Neuron (in vitro differentiated cells): Measurements from ENCODE around the gene IL17F.

ENCODE experiments used
- H2AFZ ChIP-seq: one replicate; pipeline ENCODE4 v1.6.1; 2013; ENCODE audit warnings: low read depth, mild to moderate bottlenecking, inconsistent platforms, low read length, moderate library complexity
- H3K27me3 ChIP-seq: one replicate; pipeline ENCODE4 v1.6.1; 2013; ENCODE audit warnings: low read length; ENCODE audit not compliant: insufficient read depth
- H3K36me3 ChIP-seq: one replicate; pipeline ENCODE4 v1.6.1; 2013; ENCODE audit warnings: low read length; ENCODE audit not compliant: insufficient read depth
- H3K4me1 ChIP-seq: one replicate; pipeline ENCODE4 v1.6.1; 2013; ENCODE audit warnings: low read length; ENCODE audit not compliant: insufficient read depth
- H3K4me3 ChIP-seq: 2 replicates; pipeline ENCODE4 v1.5.1; 2013; ENCODE audit warnings: mild to moderate bottlenecking, low read length, moderate library complexity
- H3K9me3 ChIP-seq: one replicate; pipeline ENCODE4 v1.6.1; 2013; ENCODE audit warnings: low read length

IL17F gene

DNA sequence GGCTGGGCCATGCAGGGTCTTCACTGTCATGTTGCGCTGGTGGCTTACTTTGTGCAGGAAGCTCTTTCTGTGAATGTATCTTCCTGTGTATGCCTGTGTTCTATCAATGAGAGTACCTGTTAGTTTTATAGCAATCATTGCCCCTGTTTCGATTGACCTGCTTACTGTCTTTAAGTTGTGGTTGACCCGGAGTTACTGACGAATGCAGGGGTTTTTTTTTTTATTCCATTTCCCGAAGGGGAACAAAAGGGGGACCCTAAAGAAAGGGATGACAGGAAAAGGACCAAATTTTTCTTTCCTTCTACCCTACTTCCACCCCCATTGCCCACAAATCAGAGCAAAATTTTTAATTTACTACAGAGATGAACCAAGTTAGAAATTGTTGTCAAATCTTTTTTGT, at the start of gene IL17F:
TSS of gene IL17F (minus strand) at position 101 of the 400 bp plus-strand sequence. CDS start at position 30, 71 bp downstream.
- Histone ChIP-seq H3K36me3 (no peaks in the 10 kb centered on the region), H3K27me3 (peaks cover 7% of the 10 kb centered on the region), H2AFZ (no peak within 1 kb of the TSS), H3K4me1 (no peaks in the 10 kb centered on the region), H3K4me3 (no peak within 1 kb of the TSS), H3K9me3 (no peaks in the 10 kb centered on the region)

DNA sequence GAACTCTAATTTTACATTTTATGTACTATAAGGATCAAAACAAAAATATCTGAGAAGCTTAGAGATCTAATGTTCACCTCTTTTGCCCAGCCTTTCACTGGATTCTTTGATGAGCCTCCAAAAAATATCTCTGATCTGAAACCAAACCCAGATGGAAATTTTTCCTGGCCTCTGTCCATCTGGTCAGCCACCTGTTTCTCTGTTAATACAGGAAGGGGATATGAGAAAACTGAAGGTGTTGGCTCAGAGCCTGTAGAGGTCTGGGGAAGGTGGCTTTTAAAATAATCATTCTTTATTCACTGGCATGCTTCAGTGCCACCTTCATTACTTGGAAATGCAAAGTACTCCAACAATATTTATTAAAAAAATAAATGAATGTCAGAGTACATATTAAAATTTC, 48.8 kb upstream of the IL17F start:
- no peaks in the 10 kb centered on the region for H3K27me3 ChIP-seq
- H3K36me3 ChIP-seq = no peaks in the 10 kb centered on the region
- H3K4me1 ChIP-seq = no peaks in the 10 kb centered on the region
- H3K4me3 ChIP-seq = no peak overlapping the region
- H2AFZ ChIP-seq = no peak overlapping the region
- peaks cover 6% of the 10 kb centered on the region for H3K9me3 ChIP-seq

DNA sequence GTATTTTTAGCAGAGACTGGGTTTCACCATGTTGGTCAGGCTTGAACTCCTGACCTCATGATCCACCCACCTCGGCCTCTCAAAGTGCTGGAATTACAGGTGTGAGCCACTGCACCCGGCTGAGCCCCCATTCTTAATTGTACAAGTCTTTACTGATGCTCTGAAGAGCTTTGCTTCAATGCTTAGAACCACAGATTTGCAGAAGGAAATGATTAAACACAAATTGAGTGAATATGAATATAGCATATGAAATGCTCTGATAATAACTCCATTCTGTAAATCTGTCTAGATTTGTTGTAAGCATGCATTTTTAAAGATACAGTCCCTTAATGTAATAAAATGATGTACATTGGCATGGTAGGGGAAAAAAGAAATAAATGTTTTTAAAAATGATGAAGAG, 44.5 kb upstream of the IL17F start:
- Histone ChIP-seq H3K9me3 (no peaks in the 10 kb centered on the region), H2AFZ (no peak overlapping the region), H3K27me3 (no peaks in the 10 kb centered on the region), H3K4me3 (no peak overlapping the region), H3K36me3 (no peaks in the 10 kb centered on the region), H3K4me1 (peaks cover under 1% of the 10 kb centered on the region)

DNA sequence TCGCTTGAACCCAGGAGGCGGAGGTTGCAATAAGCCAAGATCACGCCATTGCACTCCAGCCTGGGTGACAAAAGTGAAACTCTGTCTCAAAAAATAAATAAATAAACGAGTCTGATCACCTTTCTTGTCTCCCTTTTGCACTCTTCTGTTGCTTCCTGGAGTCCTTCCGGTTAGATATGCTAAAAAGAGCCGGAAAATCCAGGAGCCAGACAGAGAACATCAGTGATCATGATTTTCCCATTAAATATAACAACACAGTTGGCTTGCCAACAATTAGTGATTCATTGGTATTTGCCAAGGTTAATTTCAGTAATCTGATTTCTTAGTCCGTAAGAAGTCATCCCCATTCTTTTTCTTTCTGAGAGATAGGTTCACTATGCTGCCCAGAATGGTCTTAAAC, 43.9 kb upstream of the IL17F start:
- peaks cover under 1% of the 10 kb centered on the region for H3K36me3 ChIP-seq
- no peaks in the 10 kb centered on the region for H3K9me3 ChIP-seq
- H3K4me3 ChIP-seq = no peak overlapping the region
- peaks cover 7% of the 10 kb centered on the region for H3K4me1 ChIP-seq
- no peaks in the 10 kb centered on the region for H3K27me3 ChIP-seq
- no peak overlapping the region for H2AFZ ChIP-seq

DNA sequence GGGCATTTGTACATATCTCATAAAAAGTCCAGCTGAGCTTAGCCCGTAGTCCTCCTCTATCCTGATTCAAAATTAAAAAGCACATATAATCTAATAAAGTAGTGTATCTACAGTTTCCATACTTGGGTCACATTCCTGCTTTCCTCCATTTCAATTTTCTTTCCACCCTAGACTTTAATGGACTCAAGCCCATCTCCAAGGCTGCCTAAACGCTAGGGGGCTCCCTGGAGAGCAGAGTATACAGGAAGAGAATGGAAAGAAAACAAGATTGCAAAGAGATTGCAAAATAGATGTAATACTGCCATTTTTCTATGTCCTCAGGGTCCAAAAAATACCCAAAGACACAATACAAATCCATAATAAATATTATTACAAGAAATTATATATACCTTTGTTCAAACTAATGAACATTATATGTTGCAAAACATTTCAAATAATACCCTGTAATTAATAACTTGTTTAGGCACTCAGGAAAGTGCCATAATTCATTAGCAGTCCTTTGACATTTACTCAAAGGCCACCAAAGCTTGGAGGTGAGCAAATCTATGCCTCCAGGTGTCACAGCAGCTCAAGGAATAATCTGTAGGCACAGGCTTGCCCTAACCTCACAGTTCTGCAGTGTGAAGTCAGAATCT, 42.6 kb upstream of the IL17F start:
- Histone ChIP-seq H3K4me3 (no peak overlapping the region), H3K4me1 (peaks cover 14% of the 10 kb centered on the region), H3K9me3 (no peaks in the 10 kb centered on the region), H3K36me3 (peaks cover 13% of the 10 kb centered on the region), H2AFZ (no peak overlapping the region), H3K27me3 (no peaks in the 10 kb centered on the region)

DNA sequence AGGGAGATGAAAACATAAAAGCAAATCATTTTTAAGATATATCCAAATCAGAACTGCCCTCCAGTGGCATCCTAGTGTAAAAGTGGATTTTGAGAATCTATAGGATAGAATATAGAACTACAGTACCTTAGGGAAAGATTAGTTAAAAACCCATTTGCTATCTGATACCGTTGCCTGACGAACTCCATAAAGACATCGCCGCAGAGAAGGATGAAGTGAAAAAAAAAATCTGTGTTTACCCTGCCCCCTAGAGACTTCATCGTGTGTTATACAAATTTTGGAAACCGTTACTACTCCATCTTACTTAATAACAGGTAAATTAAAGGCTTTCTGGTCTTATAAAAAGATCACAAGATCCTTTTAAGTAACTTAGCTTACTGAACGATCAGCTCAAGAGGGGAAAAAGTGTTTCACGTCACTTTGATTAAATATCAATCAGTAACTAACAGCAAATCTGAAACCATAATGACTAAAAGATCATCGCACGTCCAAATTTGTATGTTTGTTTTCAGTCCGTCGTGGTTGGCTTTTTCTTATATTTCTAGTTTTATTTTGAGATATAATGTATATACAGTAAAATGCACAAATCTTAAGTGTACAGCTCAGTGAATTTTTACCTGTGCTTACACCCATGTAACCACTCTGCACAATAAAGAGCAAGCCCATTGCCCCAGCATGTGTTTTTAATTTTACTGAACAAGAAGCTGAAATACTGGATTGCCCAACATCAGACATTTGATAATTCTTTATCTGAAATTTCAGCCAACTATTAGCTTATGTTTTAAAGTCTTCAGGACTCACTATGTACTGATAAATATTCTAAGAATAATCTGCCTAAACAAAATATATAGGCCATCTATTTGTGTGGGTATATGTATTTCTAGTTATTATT, 41.1 kb upstream of the IL17F start:
- Histone ChIP-seq H3K27me3 (no peaks in the 10 kb centered on the region), H2AFZ (peak overlapping the region; percentile 31), H3K36me3 (peaks cover 28% of the 10 kb centered on the region), H3K9me3 (no peaks in the 10 kb centered on the region), H3K4me1 (peaks cover 14% of the 10 kb centered on the region), H3K4me3 (peak overlapping the region; percentile 93)

DNA sequence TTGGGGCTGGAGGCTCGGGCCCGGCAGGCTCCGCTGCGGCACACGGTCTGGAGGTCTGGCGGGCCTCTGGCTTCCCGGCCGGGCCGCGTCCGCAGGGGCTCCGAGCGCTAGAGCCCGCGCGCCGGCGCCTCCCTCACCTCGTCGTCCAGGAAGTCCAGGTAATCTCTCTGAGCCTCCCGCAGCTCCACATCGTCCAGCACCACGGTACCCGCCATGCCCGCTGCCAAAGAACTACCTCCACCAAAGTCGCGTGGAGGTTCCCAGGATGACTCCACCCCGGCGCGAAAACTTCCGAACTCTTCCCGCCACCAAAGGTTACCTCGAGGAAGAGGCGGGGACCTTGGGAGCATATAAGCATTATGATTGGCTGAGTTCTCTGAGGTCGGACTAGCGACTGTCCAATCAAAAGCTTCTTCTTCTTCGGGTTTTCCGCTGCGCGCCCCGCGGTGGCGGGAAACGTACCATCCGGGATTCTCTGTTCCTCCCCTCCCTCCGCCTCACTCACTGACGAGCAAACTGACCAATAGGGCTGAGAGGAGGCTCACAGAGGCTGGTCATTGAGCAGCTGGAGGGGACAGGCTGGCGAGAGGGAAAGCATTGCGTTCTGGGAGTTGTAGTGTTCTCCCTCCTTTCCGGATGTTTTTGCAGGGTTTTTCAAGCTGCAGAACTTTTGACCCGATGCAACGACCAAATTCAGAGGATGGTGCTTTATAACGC, 40.3 kb upstream of the IL17F start, which contains the start of gene MCM3:
TSS of gene MCM3 (minus strand) at position 283 of the 717 bp plus-strand sequence. CDS start at position 215, 68 bp downstream.
- peak within 1 kb of the TSS; percentile 93 for H3K4me3 ChIP-seq
- no peaks in the 10 kb centered on the region for H3K27me3 ChIP-seq

DNA sequence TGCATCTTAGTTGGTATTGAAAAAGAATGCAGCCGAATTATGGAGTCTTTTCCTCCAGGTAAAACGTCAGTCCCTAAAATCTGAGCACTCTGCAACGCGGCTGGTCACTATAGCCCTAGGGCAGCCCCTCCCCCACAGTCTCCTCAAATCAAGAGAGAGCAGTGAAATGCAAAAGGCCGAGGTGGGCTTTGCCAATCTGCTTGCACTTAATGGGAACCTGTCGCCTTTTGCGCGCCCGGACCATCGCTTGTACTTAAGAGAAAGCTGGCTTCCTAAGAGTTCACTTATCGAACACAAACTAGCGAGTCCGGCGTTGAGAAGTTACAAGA, 39.8 kb upstream of the IL17F start:
- Histone ChIP-seq H3K36me3 (peaks cover 40% of the 10 kb centered on the region), H2AFZ (peak overlapping the region; percentile 75), H3K27me3 (no peaks in the 10 kb centered on the region), H3K4me1 (peaks cover 14% of the 10 kb centered on the region), H3K9me3 (no peaks in the 10 kb centered on the region), H3K4me3 (peak overlapping the region; percentile 93)

More for the DNA sequence above, 40.3 kb upstream of the IL17F start, which contains the start of gene MCM3:
- Histone ChIP-seq H2AFZ (peak within 1 kb of the TSS; percentile 75), H3K9me3 (no peaks in the 10 kb centered on the region), H3K4me1 (peaks cover 14% of the 10 kb centered on the region), H3K36me3 (peaks cover 35% of the 10 kb centered on the region)

DNA sequence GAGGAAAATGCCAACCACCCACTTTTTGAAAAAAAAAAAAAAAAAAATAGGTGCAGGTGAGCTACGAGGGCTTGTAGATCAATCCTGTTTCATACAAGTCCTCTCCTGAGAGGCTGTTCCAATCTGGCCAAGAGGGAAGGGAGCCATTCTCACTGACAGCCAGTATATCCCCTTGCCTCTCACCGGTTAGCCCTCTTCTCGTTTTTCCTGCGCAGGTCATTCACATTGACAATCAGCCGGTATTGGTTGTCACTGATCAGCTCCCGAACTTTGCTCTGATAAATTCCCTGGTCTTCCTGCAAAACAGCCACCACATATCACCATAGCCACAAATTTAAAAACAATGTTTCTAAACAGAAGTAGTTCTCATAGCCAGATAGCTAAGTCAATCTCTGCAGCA, 38.8 kb upstream of the IL17F start:
- Histone ChIP-seq H3K4me3 (peak overlapping the region; percentile 93), H3K36me3 (peaks cover 50% of the 10 kb centered on the region), H3K27me3 (no peaks in the 10 kb centered on the region), H3K9me3 (no peaks in the 10 kb centered on the region), H3K4me1 (peaks cover 14% of the 10 kb centered on the region), H2AFZ (no peak overlapping the region)

DNA sequence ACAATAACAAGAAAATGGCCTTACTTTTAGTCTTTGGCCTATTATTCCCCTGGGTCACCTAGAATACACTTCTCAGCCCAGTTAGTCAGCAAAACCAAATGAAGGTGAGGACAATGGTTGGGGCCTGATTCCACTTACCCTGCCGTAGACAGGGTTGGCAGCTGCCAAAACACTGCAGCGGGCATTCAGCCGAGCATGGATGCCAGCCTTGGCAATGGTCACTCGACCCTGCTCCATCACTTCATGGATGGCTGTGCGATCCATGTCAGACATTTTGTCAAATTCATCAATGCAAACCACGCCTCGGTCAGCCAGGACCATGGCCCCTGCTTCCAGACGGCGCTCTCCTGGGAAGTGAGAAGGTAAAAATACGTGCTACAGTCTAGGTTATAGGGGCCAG, 31.8 kb upstream of the IL17F start:
- Histone ChIP-seq H3K4me1 (no peaks in the 10 kb centered on the region), H3K4me3 (no peak overlapping the region), H2AFZ (no peak overlapping the region), H3K36me3 (peaks cover 86% of the 10 kb centered on the region), H3K27me3 (no peaks in the 10 kb centered on the region), H3K9me3 (no peaks in the 10 kb centered on the region)

DNA sequence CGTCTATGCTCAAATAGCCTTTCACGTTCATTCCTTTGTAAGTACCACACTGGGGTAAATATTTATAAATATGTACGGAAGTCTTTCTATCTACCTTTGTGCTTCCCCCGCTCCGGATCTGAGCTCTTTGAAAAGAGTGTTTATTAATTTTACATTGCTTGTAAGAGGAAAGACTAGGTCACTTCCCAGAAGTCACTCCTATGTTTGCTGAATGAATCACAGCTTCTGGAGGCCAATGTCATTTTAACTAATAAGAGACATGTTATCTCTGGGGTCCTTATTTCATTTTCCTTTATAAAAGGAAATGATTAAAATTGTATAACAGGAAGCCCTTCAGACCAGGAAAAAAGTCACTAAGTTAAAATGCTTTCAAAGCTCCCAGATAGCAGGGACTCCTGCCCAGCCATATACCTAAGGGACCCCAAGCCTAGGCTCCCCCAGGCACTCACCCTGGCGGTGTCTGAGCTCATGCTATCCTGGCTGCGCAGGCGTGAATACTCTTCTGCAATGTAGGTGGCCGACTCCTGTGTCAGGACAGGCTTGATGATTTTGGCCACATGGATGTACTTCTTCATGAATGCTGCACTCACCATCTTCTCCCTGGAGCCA, 27.7 kb upstream of the IL17F start:
- Histone ChIP-seq H3K9me3 (no peaks in the 10 kb centered on the region), H3K36me3 (peaks cover 83% of the 10 kb centered on the region), H3K4me1 (no peaks in the 10 kb centered on the region), H3K4me3 (no peak overlapping the region), H2AFZ (no peak overlapping the region), H3K27me3 (no peaks in the 10 kb centered on the region)

DNA sequence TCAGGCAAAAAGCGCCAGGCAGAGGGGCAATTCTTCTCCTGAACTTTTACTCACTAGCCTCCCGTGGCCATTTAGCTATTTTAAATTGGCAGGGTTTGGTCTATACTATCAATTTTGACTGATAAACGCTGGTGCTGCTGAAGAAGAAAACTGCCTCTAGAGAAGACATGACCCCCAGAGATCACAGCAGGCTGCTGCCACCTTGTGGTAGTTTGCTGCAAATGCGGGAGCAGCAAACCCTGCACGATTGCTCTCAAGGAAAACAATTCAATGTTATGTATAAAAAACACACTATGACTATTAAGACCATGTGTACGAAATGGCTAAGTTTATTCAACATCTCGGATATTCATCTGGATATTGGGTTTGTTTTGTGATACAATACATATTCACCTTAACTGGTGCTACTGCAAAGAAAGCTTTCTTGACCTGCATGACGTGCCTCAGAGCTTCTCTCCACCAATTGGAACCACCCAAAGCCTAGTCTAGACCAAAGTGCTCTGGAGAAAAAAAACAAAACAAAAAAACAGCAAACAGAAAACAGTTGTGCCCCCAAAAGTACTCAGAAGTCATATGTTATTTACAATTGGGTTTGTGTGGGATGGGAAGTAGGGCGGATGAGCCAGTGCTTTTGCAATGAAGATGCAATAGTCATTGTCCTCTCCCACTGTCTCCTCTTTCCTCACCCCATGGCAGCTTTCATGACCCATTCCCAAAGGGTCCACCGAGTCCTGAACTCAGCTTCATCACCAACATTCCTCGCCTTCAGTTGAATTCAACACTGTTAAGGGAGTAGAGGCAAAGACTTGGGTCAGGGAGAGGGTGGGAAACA, 19.6 kb upstream of the IL17F start:
- H3K36me3 ChIP-seq = peaks cover 73% of the 10 kb centered on the region
- H2AFZ ChIP-seq = no peak overlapping the region
- no peaks in the 10 kb centered on the region for H3K27me3 ChIP-seq

More for the DNA sequence above, 19.6 kb upstream of the IL17F start:
- no peaks in the 10 kb centered on the region for H3K4me1 ChIP-seq
- H3K9me3 ChIP-seq = no peaks in the 10 kb centered on the region
- H3K4me3 ChIP-seq = no peak overlapping the region
